Endometrial microvascular endothelial cells (primary cell): ENCODE data around the gene RXFP4. TPM values are rescaled to one million over a fixed set of nuclear protein-coding genes. Genes with fewer than 3 reads are reported as not detected.

Experiments used
- in situ Hi-C: cut with HindIII; loops from 2 replicates; pipeline ENCODE4 v1.10.0; 2017; ENCODE audit warnings: low sequenced_read_pairs, low pct_unique_long_range_greater_than_20kb; ENCODE audit errors: inconsistent ontology term
- total RNA-seq: library from RNA; depleted of rRNA; stranded (reverse); fragments of >200 nt; gene quantifications from one replicate; pipeline ENCODE4 v1.2.3, GENCODE V29; 2015; ENCODE audit errors: inconsistent ontology term

The RXFP4 gene
- total RNA-seq, 1 donor from 2014 or later: not detected

GRCh38 chr1:155990005-155990739 is 48.7 kb downstream of the RXFP4 start:
- in situ Hi-C loops: no loop called here

Other genes starting within 250 kb of the RXFP4 start
- 19.0 TPM for gene GON4L, start 84.4 kb upstream of the RXFP4 start, total RNA-seq
- 29.7 TPM for gene SYT11, start 82.1 kb upstream of the RXFP4 start, total RNA-seq
- gene RIT1, start 30.3 kb upstream of the RXFP4 start, total RNA-seq: 22.5 TPM
- gene KHDC4, start 7.2 kb upstream of the RXFP4 start, total RNA-seq: 26.1 TPM
- 76.7 TPM for gene ARHGEF2, start 36.9 kb downstream of the RXFP4 start, total RNA-seq
- 728 TPM for gene SSR2, start 79.3 kb downstream of the RXFP4 start, total RNA-seq
- gene UBQLN4, start 112.2 kb downstream of the RXFP4 start, total RNA-seq: 33.7 TPM
- 67.5 TPM for gene LAMTOR2, start 113.1 kb downstream of the RXFP4 start, total RNA-seq
- gene RAB25, start 119.5 kb downstream of the RXFP4 start, total RNA-seq: not detected
- gene MEX3A, start 140.8 kb downstream of the RXFP4 start, total RNA-seq: 3.3 TPM
- 860 TPM for gene LMNA, start 173.1 kb downstream of the RXFP4 start, total RNA-seq
- gene SEMA4A, start 211.9 kb downstream of the RXFP4 start, total RNA-seq: 0.09 TPM